Liver (tissue), 3 donors: ENCODE data around the gene SLC2A6.

ENCODE experiments used
- TF ChIP-seq, protein P1 (sequence below): IDR thresholded peaks from 2 replicates; pipeline ENCODE4 v1.6.1; 2016; ENCODE audit warnings: antibody characterized with exemption
- TF ChIP-seq, protein P2 (sequence below): fragments of 150-350 bp; IDR thresholded peaks from 2 replicates; pipeline ENCODE4 v1.5.1; 2017; ENCODE audit warnings: improper control_type of control experiment, low read depth, low read length; ENCODE audit not compliant: missing input control
- TF ChIP-seq, protein P3 (sequence below): IDR thresholded peaks from 2 replicates; pipeline ENCODE4 v1.6.1; 2016; ENCODE audit warnings: antibody characterized with exemption
- donor health status: healthy.
- donor health status: healthy.

DNA sequence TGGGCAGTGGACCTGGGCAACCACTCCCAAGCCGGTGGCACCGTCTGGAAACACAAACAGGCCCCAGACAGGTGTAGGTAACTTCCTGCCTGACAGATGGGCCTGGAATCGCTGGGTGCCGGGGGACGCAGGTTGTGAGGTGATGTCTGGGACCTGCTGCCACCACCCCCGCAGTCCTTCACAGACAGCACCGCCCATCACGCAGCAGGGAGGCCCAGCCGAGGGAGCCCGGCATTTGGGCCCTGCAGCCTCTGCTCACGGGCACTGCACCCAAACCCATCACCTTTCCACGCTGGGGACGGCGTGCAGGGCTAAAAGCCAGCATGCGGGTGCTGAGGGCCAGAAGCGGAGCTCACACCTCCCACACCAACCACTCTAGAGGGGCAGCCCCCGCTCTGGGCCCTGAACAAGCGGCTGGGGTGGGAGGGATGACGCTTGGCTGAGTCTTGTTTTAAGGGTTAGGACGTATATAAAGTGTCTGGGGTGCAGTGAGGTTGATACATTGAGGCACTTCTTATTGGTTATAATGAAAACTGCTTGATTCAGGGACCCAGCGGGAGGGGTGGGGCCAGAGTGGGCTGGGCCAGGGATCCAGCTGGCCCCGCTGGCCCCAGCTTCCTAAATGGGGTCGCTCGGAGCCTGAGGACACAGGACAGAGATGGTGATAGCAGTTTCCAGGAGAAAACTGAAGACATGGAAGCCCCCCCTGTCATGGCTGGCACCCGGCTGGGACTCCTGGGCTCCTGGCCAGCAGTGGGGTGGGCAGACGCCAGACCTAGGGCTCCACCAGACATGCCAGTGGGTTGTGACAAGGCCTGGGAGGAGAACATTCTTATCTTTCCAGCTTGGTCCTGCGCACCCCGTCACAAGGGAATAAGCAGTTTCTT, 34.6 kb upstream of the SLC2A6 start:
- TF ChIP-seq, protein P1, sequence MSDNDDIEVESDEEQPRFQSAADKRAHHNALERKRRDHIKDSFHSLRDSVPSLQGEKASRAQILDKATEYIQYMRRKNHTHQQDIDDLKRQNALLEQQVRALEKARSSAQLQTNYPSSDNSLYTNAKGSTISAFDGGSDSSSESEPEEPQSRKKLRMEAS, result no peak
- TF ChIP-seq, protein P2, sequence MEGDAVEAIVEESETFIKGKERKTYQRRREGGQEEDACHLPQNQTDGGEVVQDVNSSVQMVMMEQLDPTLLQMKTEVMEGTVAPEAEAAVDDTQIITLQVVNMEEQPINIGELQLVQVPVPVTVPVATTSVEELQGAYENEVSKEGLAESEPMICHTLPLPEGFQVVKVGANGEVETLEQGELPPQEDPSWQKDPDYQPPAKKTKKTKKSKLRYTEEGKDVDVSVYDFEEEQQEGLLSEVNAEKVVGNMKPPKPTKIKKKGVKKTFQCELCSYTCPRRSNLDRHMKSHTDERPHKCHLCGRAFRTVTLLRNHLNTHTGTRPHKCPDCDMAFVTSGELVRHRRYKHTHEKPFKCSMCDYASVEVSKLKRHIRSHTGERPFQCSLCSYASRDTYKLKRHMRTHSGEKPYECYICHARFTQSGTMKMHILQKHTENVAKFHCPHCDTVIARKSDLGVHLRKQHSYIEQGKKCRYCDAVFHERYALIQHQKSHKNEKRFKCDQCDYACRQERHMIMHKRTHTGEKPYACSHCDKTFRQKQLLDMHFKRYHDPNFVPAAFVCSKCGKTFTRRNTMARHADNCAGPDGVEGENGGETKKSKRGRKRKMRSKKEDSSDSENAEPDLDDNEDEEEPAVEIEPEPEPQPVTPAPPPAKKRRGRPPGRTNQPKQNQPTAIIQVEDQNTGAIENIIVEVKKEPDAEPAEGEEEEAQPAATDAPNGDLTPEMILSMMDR, result no peak
- TF ChIP-seq, protein P3, sequence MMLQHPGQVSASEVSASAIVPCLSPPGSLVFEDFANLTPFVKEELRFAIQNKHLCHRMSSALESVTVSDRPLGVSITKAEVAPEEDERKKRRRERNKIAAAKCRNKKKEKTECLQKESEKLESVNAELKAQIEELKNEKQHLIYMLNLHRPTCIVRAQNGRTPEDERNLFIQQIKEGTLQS, result no peak
